Measurements from ENCODE around the gene MAP7. TPM values are rescaled to one million over a fixed set of nuclear protein-coding genes. Genes with fewer than 3 reads are reported as not detected.

MAP7 gene
- polyA plus RNA-seq, 1 donor from 2014 or later, result 5.1 TPM

DNA sequence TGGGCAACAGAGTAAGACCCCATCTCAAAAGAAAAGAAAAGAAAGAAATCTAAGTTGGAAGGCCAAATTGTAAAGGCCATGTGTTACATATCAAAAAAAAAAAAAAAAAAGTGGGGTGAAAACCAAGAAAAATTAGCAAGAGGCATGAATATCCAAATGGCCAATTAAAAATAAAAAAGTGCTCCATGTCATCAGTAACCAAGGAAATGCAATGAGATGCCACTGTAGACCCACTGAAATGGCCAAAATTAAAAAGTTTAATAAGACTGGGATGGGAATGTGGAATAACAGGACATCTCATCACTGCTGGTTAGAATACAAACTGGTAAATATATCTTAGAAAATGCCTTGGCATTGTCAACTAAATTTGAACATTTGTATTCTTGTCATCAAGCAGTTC is 230.5 kb downstream of the MAP7 start:
- Histone ChIP-seq H3K27me3 (ENCODE audit: insufficient read depth, low read depth, low read length) (no peaks in the 10 kb centered on the region), H3K79me2 (replicated peaks; ENCODE audit: insufficient read depth, low read length) (no peaks in the 10 kb centered on the region), H3K9ac (ENCODE audit: low read length) (no peak overlapping the region), H3K9me2 (ENCODE audit: insufficient read depth, low read length) (no peaks in the 10 kb centered on the region), H4K20me1 (ENCODE audit: insufficient read depth) (no peaks in the 10 kb centered on the region), H3F3A (ENCODE audit: insufficient read depth, low read length, poor library complexity, severe bottlenecking) (peaks cover 5% of the 10 kb centered on the region), H3K4me2 (ENCODE audit: low read length) (no peak overlapping the region), H3K9me3 (ENCODE audit: low read length) (no peaks in the 10 kb centered on the region), H3K4me3 (ENCODE audit: low read length) (no peak overlapping the region), H3K36me3 (ENCODE audit: insufficient read depth, low read length) (no peaks in the 10 kb centered on the region), H2AFZ (ENCODE audit: low read depth, low read length) (no peak overlapping the region), H3K27ac (ENCODE audit: low read length) (no peak overlapping the region)
- TF ChIP-seq TAF1 (IDR thresholded peaks at IDR 0.05; ENCODE audit: low read depth), result no peak
- TF ChIP-seq, protein P1, sequence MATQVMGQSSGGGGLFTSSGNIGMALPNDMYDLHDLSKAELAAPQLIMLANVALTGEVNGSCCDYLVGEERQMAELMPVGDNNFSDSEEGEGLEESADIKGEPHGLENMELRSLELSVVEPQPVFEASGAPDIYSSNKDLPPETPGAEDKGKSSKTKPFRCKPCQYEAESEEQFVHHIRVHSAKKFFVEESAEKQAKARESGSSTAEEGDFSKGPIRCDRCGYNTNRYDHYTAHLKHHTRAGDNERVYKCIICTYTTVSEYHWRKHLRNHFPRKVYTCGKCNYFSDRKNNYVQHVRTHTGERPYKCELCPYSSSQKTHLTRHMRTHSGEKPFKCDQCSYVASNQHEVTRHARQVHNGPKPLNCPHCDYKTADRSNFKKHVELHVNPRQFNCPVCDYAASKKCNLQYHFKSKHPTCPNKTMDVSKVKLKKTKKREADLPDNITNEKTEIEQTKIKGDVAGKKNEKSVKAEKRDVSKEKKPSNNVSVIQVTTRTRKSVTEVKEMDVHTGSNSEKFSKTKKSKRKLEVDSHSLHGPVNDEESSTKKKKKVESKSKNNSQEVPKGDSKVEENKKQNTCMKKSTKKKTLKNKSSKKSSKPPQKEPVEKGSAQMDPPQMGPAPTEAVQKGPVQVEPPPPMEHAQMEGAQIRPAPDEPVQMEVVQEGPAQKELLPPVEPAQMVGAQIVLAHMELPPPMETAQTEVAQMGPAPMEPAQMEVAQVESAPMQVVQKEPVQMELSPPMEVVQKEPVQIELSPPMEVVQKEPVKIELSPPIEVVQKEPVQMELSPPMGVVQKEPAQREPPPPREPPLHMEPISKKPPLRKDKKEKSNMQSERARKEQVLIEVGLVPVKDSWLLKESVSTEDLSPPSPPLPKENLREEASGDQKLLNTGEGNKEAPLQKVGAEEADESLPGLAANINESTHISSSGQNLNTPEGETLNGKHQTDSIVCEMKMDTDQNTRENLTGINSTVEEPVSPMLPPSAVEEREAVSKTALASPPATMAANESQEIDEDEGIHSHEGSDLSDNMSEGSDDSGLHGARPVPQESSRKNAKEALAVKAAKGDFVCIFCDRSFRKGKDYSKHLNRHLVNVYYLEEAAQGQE (IDR thresholded peaks at IDR 0.05; ENCODE audit: borderline replicate concordance), result no peak
- no peak for TF ChIP-seq POLR2AphosphoS5 (IDR thresholded peaks at IDR 0.05)
- TF ChIP-seq SMC3 (conservative IDR thresholded peaks at IDR 0.05; ENCODE audit: poor library complexity), result no peak
- no peak for TF ChIP-seq MXI1 (conservative IDR thresholded peaks at IDR 0.05; ENCODE audit: poor library complexity, severe bottlenecking)
- TF ChIP-seq EZH2 (IDR thresholded peaks at IDR 0.05; ENCODE audit: borderline replicate concordance, insufficient read depth, low read length, poor library complexity, severe bottlenecking), result no peak
- no peak for TF ChIP-seq RAD21 (conservative IDR thresholded peaks at IDR 0.05)
- TF ChIP-seq, protein P2, sequence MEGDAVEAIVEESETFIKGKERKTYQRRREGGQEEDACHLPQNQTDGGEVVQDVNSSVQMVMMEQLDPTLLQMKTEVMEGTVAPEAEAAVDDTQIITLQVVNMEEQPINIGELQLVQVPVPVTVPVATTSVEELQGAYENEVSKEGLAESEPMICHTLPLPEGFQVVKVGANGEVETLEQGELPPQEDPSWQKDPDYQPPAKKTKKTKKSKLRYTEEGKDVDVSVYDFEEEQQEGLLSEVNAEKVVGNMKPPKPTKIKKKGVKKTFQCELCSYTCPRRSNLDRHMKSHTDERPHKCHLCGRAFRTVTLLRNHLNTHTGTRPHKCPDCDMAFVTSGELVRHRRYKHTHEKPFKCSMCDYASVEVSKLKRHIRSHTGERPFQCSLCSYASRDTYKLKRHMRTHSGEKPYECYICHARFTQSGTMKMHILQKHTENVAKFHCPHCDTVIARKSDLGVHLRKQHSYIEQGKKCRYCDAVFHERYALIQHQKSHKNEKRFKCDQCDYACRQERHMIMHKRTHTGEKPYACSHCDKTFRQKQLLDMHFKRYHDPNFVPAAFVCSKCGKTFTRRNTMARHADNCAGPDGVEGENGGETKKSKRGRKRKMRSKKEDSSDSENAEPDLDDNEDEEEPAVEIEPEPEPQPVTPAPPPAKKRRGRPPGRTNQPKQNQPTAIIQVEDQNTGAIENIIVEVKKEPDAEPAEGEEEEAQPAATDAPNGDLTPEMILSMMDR (IDR thresholded peaks at IDR 0.05; ENCODE audit: poor library complexity, severe bottlenecking), result no peak
- no peak for TF ChIP-seq EP300 (conservative IDR thresholded peaks at IDR 0.05; ENCODE audit: poor library complexity, severe bottlenecking)

DNA sequence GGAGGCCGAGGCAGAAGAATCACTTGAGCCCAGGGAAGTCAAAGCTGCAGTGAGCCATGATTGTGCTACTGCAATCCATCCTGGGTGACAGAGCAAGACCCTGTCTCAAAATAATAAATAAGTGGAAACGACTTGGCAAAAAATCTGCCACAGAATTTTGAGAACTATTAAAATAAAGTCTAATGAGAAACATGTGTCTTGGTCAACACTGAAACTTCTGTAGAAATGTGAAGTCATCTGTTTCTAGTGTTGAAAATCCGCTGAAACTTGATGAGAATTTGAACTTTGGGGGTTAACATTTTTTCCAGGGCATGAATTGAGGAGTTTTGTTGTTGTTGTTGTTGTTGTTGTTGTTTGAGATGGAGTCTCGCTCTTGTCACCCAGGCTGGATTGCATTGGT is 231.5 kb downstream of the MAP7 start:
- H3K4me3 ChIP-seq (ENCODE audit: low read length), result no peak overlapping the region
- H3F3A ChIP-seq (ENCODE audit: insufficient read depth, low read length, poor library complexity, severe bottlenecking), result no peaks in the 10 kb centered on the region
- no peaks in the 10 kb centered on the region for H3K79me2 ChIP-seq (replicated peaks; ENCODE audit: insufficient read depth, low read length)
- no peaks in the 10 kb centered on the region for H4K20me1 ChIP-seq (ENCODE audit: insufficient read depth)
- H3K36me3 ChIP-seq (ENCODE audit: insufficient read depth, low read length), result no peaks in the 10 kb centered on the region
- no peaks in the 10 kb centered on the region for H3K9me2 ChIP-seq (ENCODE audit: insufficient read depth, low read length)
- no peak overlapping the region for H3K9ac ChIP-seq (ENCODE audit: low read length)
- H3K4me2 ChIP-seq (ENCODE audit: low read length), result no peak overlapping the region
- H2AFZ ChIP-seq (ENCODE audit: low read depth, low read length), result no peak overlapping the region
- TF ChIP-seq EP300 (conservative IDR thresholded peaks at IDR 0.05; ENCODE audit: poor library complexity, severe bottlenecking), result no peak
- no peak for TF ChIP-seq POLR2AphosphoS5 (IDR thresholded peaks at IDR 0.05)
- TF ChIP-seq EZH2 (IDR thresholded peaks at IDR 0.05; ENCODE audit: borderline replicate concordance, insufficient read depth, low read length, poor library complexity, severe bottlenecking), result no peak
- TF ChIP-seq TAF1 (IDR thresholded peaks at IDR 0.05; ENCODE audit: low read depth), result no peak
- no peak for TF ChIP-seq MXI1 (conservative IDR thresholded peaks at IDR 0.05; ENCODE audit: poor library complexity, severe bottlenecking)
- TF ChIP-seq, protein P1 (IDR thresholded peaks at IDR 0.05; ENCODE audit: borderline replicate concordance), result no peak
- TF ChIP-seq RAD21 (conservative IDR thresholded peaks at IDR 0.05), result no peak
- no peak overlapping the region for H3K27ac ChIP-seq (ENCODE audit: low read length)
- H3K9me3 ChIP-seq (ENCODE audit: low read length), result no peaks in the 10 kb centered on the region
- H3K27me3 ChIP-seq (ENCODE audit: insufficient read depth, low read depth, low read length), result no peaks in the 10 kb centered on the region

Measured in neural cell (in vitro differentiated cells).